ENCODE measurements around the gene ZDHHC12.

ZDHHC12 gene

DNA sequence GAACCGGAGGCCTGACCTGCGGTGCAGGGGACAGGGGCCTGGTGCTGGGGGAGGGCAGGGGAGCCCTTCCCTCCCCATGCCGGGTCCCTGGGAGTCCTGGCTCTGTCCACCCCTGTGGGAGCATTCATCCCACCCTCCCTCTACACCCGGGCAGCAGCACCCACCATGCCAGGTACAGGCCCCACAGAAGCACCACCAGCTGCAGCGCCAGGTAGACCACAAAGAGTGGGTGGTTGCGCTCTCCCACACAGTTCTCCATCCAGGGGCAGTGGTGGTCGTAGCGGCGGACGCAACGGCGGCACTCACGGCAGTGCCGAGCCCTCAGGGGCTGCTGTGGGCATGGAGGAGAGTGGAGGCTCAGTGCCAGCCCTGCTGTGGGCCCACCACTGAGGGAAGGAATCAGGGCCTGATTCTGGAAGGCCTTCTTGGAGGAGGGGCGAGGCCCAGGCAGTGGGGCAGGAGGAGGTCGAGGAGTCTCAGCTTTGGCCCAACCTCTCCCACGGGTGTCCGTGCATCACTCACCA is 2.4 kb downstream of the ZDHHC12 start:
- Mint-ChIP-seq H3K27ac (no peak overlapping the region), H3K27me3 (no peaks in the 10 kb centered on the region), H3K9me3 (no peaks in the 10 kb centered on the region), H3K36me3 (ENCODE audit: low read depth) (peaks cover 39% of the 10 kb centered on the region), H3K4me3 (peak overlapping the region; percentile 33), H3K4me1 (ENCODE audit: low read depth) (peaks cover 35% of the 10 kb centered on the region)
- DNase-seq = no peak

DNA sequence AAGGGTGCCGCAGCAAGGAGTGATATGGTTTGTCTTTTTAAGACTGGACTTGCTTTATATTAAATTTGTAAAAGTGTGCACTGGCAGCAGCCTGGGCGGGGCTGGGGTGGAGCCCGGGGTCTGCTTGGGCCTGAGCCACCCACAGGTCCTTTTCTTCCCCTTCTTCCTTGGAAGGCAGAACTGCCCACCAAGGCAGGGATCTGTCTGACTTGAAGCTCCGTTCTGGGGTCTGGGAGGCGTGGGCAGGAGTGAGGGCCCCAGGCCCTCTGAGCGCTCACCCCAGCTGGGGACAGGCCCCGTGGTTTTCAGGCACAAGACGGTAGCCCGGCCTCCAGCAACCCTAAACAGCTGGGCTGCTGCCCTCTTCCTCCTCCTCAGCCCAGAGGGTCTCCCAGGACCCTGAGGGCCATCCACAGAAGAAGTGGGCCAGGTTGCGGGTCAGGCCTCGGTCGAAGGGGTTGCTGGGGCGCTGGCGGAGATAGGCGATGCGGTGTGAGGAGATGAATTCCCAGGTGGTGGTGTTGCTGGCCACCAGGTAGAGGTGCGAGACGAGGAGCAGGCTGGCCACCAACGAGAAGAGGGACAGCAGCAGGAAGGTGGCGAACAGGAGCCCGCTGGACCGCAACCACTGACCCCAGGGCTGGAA is 3.0 kb downstream of the ZDHHC12 start:
- Mint-ChIP-seq H3K27ac (peak overlapping the region; percentile 37), H3K27me3 (no peaks in the 10 kb centered on the region), H3K4me3 (no peak overlapping the region), H3K4me1 (ENCODE audit: low read depth) (peaks cover 32% of the 10 kb centered on the region), H3K9me3 (no peaks in the 10 kb centered on the region), H3K36me3 (ENCODE audit: low read depth) (peaks cover 39% of the 10 kb centered on the region)
- no peak for DNase-seq

DNA sequence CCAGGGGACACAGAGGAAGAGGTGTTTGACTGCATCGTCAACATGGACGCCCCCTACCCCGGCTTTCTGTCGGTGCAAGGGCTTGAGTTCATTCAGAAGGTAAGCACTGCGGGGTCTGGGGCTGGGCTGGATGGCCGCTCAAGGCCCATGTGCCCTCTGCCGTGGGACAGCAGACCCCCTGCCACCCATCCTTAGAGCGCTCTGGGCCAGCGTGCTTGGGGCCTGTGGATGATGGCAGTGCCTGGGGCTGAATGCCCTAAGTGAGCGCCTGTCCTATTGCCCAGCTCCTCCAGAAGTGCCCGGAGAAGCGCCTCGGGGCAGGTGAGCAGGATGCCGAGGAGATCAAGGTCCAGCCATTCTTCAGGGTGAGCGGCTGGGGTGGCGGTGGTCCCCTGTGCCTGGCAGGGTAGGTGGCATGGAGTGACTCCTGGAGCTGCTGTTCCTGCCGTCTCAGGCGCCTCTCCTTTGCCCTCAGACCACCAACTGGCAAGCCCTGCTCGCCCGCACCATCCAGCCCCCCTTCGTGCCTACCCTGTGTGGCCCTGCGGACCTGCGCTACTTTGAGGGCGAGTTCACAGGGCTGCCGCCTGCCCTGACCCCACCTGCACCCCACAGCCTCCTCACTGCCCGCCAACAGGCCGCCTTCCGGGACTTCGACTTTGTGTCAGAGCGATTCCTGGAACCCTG is 3.9 kb downstream of the ZDHHC12 start:
- no peak for DNase-seq
- Mint-ChIP-seq H3K27ac (no peak overlapping the region), H3K27me3 (no peaks in the 10 kb centered on the region), H3K9me3 (no peaks in the 10 kb centered on the region), H3K4me3 (no peak overlapping the region), H3K4me1 (ENCODE audit: low read depth) (peaks cover 27% of the 10 kb centered on the region), H3K36me3 (ENCODE audit: low read depth) (peaks cover 39% of the 10 kb centered on the region)

DNA sequence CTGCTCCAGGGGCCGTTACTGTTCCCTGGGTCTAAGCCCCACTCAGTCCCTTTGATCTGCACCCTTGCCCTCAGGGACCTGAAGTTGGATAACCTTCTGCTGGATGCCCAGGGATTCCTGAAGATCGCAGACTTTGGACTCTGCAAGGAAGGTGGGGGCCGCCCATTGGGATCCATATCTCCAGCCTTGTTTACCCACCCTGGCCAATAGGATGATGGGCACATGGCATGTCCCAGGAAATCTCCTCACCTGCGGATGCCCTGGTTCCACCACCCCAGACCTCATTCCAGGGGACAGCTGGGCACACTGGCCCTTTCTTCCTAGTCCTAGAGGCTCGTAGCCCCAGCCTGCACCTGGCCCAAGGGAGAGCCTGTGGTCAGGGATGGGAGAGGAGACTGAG is 5.5 kb downstream of the ZDHHC12 start:
- no peaks in the 10 kb centered on the region for H3K9me3 Mint-ChIP-seq
- H3K4me3 Mint-ChIP-seq = no peak overlapping the region
- no peaks in the 10 kb centered on the region for H3K27me3 Mint-ChIP-seq
- no peak overlapping the region for H3K27ac Mint-ChIP-seq
- no peak for DNase-seq
- H3K36me3 Mint-ChIP-seq (ENCODE audit: low read depth) = peaks cover 30% of the 10 kb centered on the region
- peaks cover 14% of the 10 kb centered on the region for H3K4me1 Mint-ChIP-seq (ENCODE audit: low read depth)

DNA sequence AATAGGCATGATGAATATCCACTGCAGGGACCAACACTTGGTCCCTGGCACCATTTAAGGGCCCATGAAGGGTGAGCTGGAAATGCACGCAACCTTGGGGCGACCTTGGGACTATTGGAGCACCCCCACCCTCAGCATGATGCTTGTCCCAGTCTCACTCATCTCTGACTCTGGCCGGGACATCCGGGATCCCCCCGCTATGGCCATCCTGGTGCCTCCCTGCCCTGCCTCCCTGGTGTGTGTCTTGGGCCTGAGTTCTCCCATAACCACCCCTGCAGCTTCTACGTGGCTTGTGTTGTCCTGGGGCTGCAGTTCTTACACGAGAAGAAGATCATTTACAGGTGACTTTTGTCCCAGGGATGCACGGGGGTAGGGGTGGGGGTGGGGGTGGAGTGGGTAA is 5.9 kb downstream of the ZDHHC12 start:
- peaks cover 29% of the 10 kb centered on the region for H3K36me3 Mint-ChIP-seq (ENCODE audit: low read depth)
- no peaks in the 10 kb centered on the region for H3K27me3 Mint-ChIP-seq
- DNase-seq = no peak
- no peak overlapping the region for H3K27ac Mint-ChIP-seq
- H3K4me3 Mint-ChIP-seq = no peak overlapping the region
- no peaks in the 10 kb centered on the region for H3K9me3 Mint-ChIP-seq
- peaks cover 12% of the 10 kb centered on the region for H3K4me1 Mint-ChIP-seq (ENCODE audit: low read depth)

DNA sequence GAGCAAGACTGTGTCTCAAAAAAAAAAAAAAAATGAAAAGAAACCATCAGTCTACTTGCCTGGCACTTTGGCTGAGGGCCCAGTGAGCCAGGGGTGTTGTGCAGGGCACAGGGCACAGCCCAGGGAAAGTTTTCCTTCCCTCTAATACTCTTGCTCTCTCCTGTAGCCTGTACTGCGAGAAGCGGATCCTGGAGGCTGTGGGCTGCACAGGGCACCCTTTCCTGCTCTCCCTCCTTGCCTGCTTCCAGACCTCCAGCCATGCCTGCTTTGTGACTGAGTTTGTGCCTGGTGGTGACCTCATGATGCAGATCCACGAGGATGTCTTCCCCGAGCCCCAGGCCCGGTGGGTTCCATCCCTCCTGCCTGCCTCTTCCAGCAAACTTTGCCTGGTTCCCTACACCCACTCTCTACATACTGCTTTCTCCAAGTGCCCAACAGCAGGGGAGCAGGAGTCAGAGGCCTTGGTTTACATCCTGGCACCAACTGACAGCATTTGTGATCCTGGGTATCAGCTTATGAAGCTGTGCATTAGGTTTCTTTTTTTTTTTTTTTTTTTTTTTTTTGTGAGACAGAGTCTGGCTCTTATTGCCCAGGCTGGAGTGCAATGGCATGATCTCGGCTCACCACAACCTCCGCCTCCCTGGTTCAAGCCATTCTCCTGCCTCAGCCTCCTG is 7.2 kb downstream of the ZDHHC12 start:
- Mint-ChIP-seq H3K27me3 (no peaks in the 10 kb centered on the region), H3K9me3 (no peaks in the 10 kb centered on the region), H3K36me3 (ENCODE audit: low read depth) (peaks cover 23% of the 10 kb centered on the region), H3K4me1 (ENCODE audit: low read depth) (no peaks in the 10 kb centered on the region), H3K27ac (no peak overlapping the region), H3K4me3 (no peak overlapping the region)
- no peak for DNase-seq

DNA sequence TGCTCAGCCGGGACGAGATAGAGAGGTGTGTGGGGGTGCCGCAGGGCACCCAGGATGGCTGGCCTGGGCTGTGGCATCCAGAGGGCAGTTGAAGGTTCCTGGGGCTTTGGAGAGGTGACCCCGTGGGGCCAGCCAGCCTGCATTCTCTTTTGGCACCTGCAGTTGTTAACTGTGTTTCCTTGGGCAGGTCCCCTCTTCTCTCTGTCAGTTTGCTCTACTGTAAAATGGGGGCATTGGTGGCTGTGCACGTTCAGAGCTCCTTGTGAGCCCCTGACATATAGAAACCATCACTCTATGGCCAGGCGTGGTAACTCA is 8.5 kb downstream of the ZDHHC12 start:
- no peak for DNase-seq
- H3K27ac Mint-ChIP-seq = no peak overlapping the region
- H3K4me1 Mint-ChIP-seq (ENCODE audit: low read depth) = no peaks in the 10 kb centered on the region
- H3K9me3 Mint-ChIP-seq = no peaks in the 10 kb centered on the region
- no peak overlapping the region for H3K4me3 Mint-ChIP-seq
- H3K36me3 Mint-ChIP-seq (ENCODE audit: low read depth) = peaks cover 11% of the 10 kb centered on the region
- H3K27me3 Mint-ChIP-seq = no peaks in the 10 kb centered on the region

DNA sequence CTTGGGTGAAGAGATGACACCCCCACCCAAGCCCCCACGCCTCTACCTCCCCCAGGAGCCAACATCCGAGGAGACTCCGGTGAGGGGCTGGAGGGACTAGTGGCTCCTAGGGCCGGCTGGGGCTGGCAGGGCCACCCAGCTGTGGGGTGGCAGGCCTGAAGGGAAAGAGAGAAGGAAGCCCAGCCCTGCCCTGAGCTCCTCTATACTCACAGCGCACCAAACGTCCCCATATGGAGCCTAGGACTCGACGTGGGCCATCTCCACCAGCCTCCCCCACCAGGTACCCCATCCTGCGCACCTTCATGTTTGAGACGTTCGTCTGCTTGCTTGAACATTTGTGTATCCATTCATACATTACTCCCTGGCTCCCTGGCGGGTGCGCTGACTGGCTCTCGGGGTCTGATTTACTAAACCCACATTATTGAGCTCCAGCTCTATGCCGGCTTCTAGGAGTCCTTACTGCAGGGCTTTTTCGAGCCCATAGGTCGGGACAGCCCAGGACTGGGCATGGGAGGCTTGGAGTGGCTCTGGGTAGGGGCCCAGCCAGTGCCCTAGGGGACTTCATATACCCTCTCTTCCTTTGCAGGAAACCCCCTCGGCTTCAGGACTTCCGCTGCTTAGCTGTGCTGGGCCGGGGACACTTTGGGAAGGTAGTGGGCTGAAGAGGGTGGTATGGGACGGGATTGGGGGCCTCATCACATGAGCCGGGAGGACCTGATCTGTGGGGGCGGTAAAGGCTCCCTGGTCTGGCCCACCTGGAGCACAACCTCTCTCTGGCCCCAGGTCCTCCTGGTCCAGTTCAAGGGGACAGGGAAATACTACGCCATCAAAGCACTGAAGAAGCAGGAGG is 9.1 kb downstream of the ZDHHC12 start:
- Mint-ChIP-seq H3K27ac (no peak overlapping the region), H3K36me3 (ENCODE audit: low read depth) (peaks cover 6% of the 10 kb centered on the region), H3K9me3 (no peaks in the 10 kb centered on the region), H3K4me3 (no peak overlapping the region), H3K27me3 (no peaks in the 10 kb centered on the region), H3K4me1 (ENCODE audit: low read depth) (no peaks in the 10 kb centered on the region)
- no peak for DNase-seq

DNA sequence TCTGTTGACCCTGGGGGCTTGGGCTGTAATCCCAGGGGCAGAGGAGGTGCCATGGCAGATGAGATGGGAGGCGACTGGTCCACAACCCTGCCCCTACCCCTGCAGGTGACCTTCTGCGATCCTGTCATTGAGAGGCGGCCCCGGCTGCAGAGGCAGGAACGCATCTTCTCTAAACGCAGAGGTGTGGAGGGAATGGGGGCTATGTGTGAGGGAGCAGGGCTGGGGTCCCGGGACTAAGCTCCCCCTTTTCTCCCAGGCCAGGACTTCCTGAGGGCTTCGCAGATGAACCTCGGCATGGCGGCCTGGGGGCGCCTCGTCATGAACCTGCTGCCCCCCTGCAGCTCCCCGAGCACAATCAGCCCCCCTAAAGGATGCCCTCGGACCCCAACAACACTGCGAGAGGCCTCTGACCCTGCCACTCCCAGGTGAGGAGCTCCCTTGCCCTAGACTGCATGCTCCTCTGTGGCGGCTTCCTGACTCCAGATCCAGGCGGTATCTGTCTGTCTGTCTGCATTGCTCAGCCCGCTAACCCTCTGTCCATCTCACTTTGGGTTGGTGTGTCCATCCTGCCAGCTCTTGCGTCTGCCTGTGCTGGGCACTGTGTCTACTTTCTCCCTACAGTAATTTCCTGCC is 9.9 kb downstream of the ZDHHC12 start:
- Mint-ChIP-seq H3K4me3 (no peak overlapping the region), H3K27ac (no peak overlapping the region), H3K36me3 (ENCODE audit: low read depth) (peaks cover 2% of the 10 kb centered on the region), H3K9me3 (no peaks in the 10 kb centered on the region), H3K4me1 (ENCODE audit: low read depth) (no peaks in the 10 kb centered on the region), H3K27me3 (no peaks in the 10 kb centered on the region)
- no peak for DNase-seq

DNA sequence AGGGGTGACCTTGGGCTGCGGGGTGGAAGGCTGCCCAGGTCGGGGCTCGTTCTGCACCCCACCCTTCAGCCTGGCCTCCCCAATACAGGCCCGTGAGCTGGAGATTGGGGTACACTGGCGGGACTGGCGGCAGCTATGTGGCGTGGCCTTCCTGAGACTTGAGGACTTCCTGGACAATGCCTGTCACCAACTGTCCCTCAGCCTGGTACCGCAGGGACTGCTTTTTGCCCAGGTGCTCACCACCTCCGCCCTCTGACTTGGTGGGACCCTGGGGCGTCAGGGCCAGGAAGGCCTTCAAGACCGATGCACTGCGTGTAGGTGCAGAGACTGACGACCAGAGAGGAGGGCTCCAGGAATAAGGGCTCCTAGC is 10.5 kb downstream of the ZDHHC12 start:
- Mint-ChIP-seq H3K36me3 (ENCODE audit: low read depth) (peaks cover 2% of the 10 kb centered on the region), H3K4me3 (no peak overlapping the region), H3K4me1 (ENCODE audit: low read depth) (no peaks in the 10 kb centered on the region), H3K27me3 (no peaks in the 10 kb centered on the region), H3K9me3 (no peaks in the 10 kb centered on the region), H3K27ac (no peak overlapping the region)
- no peak for DNase-seq

DNA sequence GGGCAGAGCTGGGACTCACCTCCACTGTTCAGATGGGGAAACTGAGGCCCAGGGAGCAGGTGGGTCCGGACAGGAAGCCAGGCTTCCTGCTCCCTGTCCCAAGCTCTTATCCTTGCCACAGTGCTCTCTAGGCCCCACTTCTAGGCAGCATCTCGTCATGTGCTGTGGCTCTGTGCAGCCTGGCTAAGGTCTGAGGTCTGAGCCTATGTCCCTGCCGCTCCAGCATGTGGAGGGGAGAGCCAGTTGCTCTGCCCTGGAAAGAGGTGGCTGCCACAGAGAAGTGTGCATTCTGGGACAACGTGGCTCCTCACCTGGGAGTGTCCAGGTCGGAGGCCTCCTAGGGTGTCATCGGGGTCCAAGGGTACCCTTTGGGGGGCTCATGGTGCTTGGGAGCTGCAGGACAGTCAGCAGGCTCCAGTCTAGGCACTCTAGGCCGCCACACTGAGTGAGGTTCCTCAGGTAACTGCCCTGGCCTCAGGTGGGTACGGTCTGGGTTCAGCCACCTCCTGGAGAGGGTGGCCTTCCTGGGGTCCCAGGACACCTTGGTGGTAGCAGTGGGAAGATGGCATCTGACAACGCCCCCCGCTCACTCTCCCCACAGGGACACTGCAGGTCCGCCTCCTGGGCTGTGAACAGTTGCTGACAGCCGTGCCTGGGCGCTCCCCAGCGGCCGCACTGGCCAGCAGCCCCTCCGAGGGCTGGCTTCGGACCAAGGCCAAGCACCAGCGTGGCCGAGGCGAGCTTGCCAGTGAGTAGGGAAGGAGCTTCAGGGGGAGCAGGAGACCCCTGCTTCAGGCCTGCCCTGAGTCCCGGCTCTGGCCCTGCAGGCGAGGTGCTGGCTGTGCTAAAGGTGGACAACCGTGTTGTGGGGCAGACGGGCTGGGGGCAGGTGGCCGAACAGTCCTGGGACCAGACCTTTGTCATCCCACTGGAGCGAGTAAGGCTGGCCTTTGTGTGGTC is 11.2 kb downstream of the ZDHHC12 start:
- Mint-ChIP-seq H3K4me1 (ENCODE audit: low read depth) (no peaks in the 10 kb centered on the region), H3K9me3 (no peaks in the 10 kb centered on the region), H3K27me3 (no peaks in the 10 kb centered on the region), H3K27ac (no peak overlapping the region), H3K36me3 (ENCODE audit: low read depth) (peaks cover 2% of the 10 kb centered on the region), H3K4me3 (no peak overlapping the region)
- DNase-seq = no peak

DNA sequence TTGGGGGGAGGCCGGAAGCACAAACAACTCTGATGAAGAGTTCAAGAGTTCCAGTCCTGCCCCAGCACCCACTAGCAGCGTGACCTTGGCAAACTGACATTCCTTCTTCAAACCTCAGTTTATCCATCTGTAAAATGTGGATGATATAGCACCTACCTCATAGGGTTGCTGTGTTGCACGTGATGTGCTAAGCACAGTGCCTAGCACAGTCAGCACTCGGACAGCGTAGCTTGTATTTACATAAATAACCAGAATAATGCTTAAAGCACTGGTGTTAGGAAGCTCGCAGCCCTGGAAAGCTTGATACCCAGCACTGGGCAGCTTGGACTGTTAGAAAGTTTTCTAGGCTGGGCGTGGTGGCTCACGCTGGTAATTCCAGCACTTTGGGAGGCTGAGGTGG is 16.5 kb downstream of the ZDHHC12 start:
- Mint-ChIP-seq H3K9me3 (no peaks in the 10 kb centered on the region), H3K27me3 (no peaks in the 10 kb centered on the region), H3K36me3 (ENCODE audit: low read depth) (no peaks in the 10 kb centered on the region), H3K27ac (no peak overlapping the region), H3K4me1 (ENCODE audit: low read depth) (peaks cover 6% of the 10 kb centered on the region), H3K4me3 (no peak overlapping the region)
- DNase-seq = no peak

DNA sequence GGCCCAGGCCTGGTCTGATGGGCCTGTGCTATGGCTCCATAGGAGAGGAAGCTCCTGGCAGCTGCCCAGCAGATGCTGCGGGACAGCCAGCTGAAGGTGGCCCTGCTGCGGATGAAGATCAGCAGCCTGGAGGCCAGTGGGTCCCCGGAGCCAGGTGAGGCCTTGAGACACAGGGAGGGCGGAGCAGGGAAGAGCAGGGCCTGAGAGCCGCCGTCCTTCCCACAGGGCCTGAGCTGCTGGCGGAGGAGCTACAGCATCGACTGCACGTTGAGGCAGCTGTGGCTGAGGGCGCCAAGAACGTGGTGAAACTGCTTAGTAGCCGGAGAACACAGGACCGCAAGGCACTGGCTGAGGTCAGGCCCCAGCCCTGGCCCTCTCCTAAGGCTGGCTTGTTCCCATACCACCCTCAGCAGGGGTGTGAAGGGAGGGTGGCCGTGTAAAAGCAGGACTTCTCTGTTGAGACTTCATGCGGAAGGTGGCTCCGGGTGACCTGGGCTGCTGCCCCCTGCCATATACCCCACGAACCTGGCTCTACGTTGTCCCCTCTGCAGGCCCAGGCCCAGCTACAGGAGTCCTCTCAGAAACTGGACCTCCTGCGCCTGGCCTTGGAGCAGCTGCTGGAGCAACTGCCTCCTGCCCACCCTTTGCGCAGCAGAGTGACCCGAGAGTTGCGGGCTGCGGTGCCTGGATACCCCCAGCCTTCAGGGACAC is 17.1 kb downstream of the ZDHHC12 start:
- no peak overlapping the region for H3K4me3 Mint-ChIP-seq
- no peaks in the 10 kb centered on the region for H3K36me3 Mint-ChIP-seq (ENCODE audit: low read depth)
- H3K27ac Mint-ChIP-seq = no peak overlapping the region
- DNase-seq = no peak
- H3K27me3 Mint-ChIP-seq = no peaks in the 10 kb centered on the region
- H3K9me3 Mint-ChIP-seq = no peaks in the 10 kb centered on the region
- H3K4me1 Mint-ChIP-seq (ENCODE audit: low read depth) = peaks cover 9% of the 10 kb centered on the region

All from activated T-cell treated with anti-CD3 and anti-CD28 coated beads, Interleukin-2, amount 50 U/mL, for 24 hours (primary cell).